NK-92 (cell line): ENCODE measurements around the gene ZNF33B.
A peak's percentile ranks its signal among the peaks of the same experiment; 100 is the strongest.
"Not testable (repeated sequence)": the region's sequence is repeated elsewhere in the genome, so short reads cannot be mapped to it uniquely, and the experiment has no call there.

Experiments used
- DNase-seq: peaks from one replicate; lab custom pipeline; 2025; ENCODE audit not compliant: unreplicated experiment; lab: John Stamatoyannopoulos, UW

Gene ZNF33B

GRCh38 chr10:42618424-42618823 is 19.9 kb downstream of the ZNF33B start:
- DNase-seq: no peak

- no peak for DNase-seq
These were observed 23.0 kb downstream of the ZNF33B start for GRCh38 chr10:42615419-42615818.

- DNase-seq: no peak
These were observed 28.5 kb downstream of the ZNF33B start for GRCh38 chr10:42609872-42610271.

- DNase-seq: no peak
These were observed 40.0 kb downstream of the ZNF33B start for GRCh38 chr10:42598249-42598873.

- DNase-seq: no peak
These were observed 42.2 kb downstream of the ZNF33B start for GRCh38 chr10:42596196-42596595.

GRCh38 chr10:42594246-42594650 is 44.1 kb downstream of the ZNF33B start:
- DNase-seq: no peak

GRCh38 chr10:42593284-42593683 is 45.1 kb downstream of the ZNF33B start:
- no peak for DNase-seq

GRCh38 chr10:42583828-42584227 is 54.5 kb downstream of the ZNF33B start:
- no peak for DNase-seq

GRCh38 chr10:42578019-42578418 is 60.4 kb downstream of the ZNF33B start:
- DNase-seq: no peak

GRCh38 chr10:42576338-42576737 is 62.0 kb downstream of the ZNF33B start:
- no peak for DNase-seq

GRCh38 chr10:42574336-42574735 is 64.0 kb downstream of the ZNF33B start:
- no peak for DNase-seq

- no peak for DNase-seq
These were observed 81.4 kb downstream of the ZNF33B start for GRCh38 chr10:42556931-42557330.

- DNase-seq: not testable (repeated sequence)
These were observed 84.8 kb downstream of the ZNF33B start for GRCh38 chr10:42553576-42553975.

GRCh38 chr10:42553064-42553407 is 85.3 kb downstream of the ZNF33B start:
- no peak for DNase-seq

GRCh38 chr10:42552188-42553063 is 85.9 kb downstream of the ZNF33B start:
- DNase-seq: peak; percentile 83

- DNase-seq: no peak
These were observed 86.7 kb downstream of the ZNF33B start for GRCh38 chr10:42551582-42552187.

- no peak for DNase-seq
These were observed 88.5 kb downstream of the ZNF33B start for GRCh38 chr10:42549851-42550250.

GRCh38 chr10:42548254-42548653 is 90.1 kb downstream of the ZNF33B start:
- no peak for DNase-seq

- DNase-seq: no peak
These were observed 93.4 kb downstream of the ZNF33B start for GRCh38 chr10:42544945-42545344.

- no peak for DNase-seq
These were observed 94.5 kb downstream of the ZNF33B start for GRCh38 chr10:42543840-42544372.
